NCI-H748 (cell line): ENCODE results near the gene TMEM89.

Source experiments
- DNase-seq: peaks from one replicate; lab custom pipeline; 2025; ENCODE audit not compliant: unreplicated experiment; lab: John Stamatoyannopoulos, UW

The TMEM89 gene

DNA sequence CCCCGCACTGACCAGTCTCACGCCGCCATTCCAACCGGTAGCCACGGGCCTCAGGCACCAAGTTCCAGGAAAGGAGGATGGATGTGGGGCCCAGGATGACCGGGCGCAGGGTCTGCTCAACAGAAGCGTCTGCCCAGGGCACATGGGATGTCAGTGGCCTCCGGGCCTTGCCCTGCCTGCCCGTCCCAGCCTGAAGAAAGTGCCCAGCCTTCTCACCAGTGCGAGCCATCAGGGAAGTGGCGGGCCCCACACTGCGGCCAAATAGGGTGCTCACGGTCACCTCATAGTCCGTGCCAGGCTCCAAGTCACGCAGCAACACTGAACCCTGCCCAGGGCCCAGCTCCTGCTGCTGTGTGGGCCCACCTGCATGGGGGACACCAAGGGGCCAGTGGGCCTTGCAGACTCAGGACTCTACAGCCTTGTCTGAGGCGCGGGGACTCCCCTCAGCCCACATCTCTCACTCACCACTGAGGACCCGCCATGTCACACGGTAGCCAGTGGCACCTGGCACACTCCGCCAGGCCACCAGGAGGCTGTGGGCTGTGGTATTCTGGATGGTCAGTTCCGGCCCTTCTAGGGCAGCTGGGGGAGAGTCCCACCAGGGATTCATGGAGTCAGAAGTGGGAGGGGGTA lies 29.6 kb downstream of the TMEM89 start:
- DNase-seq = no peak

- DNase-seq = no peak
Observed at GRCh38 chr3:48591436-48591835, 30.1 kb downstream of the TMEM89 start.

- DNase-seq = no peak
Observed at GRCh38 chr3:48588230-48588629, 33.3 kb downstream of the TMEM89 start.

DNA sequence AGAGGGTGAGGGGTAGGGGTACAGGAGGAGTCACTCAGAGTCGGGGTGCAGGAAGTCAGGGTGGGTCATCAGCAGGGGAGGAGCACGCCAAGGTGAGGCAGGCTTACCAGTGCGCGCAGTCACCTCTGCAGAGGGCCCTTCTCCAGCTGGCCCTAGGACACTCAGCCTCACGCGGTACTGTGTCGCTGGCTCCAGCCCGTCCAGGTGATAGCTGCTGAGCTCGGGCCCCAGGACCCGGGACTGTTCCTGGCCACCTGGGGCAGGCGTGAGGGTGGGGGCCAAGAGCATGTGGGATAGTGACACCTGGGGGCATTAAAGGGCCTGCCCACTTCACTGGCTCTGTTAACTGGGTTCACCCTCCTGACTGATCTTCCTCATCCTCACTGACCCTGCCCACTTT lies 33.9 kb downstream of the TMEM89 start:
- DNase-seq = no peak

DNA sequence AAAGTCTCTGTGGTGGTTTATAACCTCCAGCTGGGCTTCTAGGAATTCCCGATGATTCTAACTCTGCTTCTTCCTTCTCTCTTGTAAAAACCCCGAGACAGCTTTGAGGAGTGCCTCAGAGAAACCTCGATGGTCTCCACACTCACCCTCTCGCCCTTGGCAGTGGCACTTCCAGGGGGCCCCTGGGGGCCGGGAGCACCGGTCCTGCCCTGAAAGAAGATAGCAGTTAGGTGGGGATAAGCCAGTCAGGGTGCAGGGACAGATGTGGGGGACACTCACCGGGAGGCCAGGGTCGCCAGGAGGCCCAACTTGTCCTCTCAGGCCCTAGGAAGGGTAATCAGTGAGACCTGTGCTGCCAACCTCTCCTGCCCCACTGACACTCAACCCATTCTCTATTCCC lies 36.2 kb downstream of the TMEM89 start:
- no peak for DNase-seq

- no peak for DNase-seq
Observed at GRCh38 chr3:48584836-48585235, 36.7 kb downstream of the TMEM89 start.

DNA sequence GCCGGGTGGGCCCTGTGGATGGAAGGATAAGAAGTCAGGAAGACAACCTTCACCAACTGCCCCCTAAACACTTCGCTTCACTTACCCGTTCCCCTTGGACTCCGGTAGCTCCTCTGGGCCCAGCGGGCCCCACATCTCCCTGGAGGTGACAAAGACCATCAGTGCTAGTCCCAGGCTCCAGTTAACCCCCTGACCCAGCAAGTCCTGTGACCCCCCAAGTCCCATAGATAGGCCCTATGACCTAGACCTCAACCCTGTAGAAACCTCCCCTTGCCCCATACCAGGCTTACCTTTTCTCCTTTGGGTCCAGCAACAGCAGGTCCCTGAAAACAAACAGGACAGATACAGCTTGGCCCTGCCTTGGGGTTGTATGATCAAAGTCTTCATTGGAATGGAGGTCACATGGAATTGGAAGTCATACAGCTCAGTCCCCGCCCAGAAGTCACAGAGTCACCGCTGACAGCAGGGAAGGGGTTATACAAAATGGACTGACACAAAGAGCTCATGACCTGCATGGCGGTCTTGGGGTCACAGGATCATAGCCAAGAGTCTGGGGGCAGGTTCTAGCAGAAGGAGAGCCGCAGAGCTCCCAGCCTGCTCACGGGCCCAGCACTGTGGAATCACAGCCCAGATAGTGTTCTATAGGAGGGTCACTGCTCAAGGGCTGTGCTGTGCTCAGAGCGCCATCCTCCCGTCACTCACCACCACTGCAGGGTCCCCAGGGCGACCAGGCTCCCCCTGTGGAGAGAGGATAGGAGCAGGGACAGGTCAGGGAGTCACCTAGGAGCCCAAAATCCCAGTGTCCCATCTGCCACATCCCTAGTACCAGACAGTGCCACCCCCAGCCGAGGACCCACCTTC lies 39.7 kb downstream of the TMEM89 start:
- no peak for DNase-seq

DNA sequence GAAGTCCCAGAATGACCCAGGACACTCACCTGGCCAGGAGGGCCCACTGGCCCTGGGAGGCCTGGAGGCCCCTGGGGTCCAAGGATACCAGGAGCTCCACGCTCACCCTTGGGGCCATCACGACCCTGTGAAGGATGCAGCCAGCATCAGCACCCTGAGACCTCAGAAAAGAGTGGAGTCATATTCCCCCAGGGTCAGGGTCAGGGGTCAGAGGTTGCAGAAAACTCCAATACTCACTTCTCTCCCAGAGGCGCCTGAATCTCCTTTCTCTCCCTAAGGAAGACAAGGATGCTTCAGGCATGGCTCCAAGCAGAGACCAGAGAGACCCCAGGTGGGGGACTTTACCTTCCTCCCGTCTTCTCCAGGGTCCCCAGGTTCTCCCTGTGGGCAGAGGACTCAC lies 44.9 kb downstream of the TMEM89 start:
- no peak for DNase-seq

DNA sequence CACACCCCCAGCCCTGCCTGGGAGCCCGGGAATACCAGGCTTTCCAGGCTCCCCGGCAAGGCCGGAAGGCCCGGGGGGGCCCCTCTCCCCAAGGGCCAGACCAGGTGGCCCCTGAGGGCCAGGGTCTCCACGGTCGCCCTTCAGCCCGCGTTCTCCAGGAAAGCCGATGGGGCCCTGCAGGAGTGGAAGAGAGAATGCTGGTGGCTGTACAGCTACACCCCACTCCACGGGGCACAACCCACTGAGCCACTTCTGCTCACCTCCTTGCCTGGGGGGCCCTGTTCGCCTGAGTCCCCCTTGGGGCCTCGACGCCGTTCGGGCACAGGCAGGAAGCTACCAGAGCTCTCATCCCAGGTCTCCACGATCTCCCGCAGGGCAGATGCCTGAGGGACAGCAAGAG lies 46.2 kb downstream of the TMEM89 start:
- no peak for DNase-seq

- no peak for DNase-seq
Observed at GRCh38 chr3:48573973-48574585, 47.5 kb downstream of the TMEM89 start.

DNA sequence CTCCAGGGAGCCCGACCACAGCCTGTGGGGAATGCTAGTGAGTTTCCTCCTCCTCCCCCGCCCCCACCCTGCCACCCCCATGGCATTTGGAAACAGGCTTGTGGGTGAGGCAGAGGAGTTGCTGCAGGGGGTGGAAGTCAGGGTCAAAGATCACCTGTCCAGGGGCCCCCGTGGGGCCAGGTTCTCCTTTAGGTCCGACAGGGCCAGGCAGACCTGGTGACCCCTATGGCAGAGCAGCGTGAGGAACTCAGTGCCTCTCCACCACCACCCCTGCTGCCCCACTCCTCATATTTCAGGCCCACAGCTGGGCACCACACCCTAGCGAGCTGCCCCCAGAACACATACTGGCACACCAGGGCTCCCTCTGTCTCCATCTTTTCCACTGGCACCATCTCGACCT lies 49.1 kb downstream of the TMEM89 start:
- no peak for DNase-seq

DNA sequence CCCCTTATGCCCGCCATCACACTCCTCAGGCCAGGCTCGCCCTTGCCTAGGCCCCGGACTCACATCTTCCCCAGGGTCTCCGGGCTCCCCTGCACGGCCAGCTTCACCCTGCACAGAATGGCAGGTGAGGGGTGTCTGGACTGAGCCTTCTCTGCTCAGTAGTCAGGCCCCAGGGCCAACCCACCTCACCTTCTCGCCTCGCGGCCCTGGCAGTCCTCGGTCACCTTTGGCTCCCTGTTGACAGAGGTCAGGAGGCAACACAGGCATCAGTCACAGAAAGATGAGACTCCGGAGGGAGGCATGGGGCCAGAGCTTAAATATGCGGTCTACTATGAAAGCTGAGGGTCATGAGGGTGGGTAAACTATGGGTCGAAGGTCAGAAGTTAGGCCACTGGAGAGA lies 49.6 kb downstream of the TMEM89 start:
- DNase-seq = no peak
